AG04449 (cell line): ENCODE data around the gene CARS2.
"Not testable (repeated sequence)": the region's sequence is repeated elsewhere in the genome, so short reads cannot be mapped to it uniquely, and the experiment has no call there.

ENCODE experiments used
- CTCF ChIA-PET: fragments of 350-600 bp; formaldehyde crosslinking; extraction: SDS; loops from one replicate; lab custom pipeline; 2021; ENCODE audit warnings: antibody characterized with exemption; lab: Yijun Ruan, JAX
- POLR2A ChIA-PET: fragments of 400-600, 350-600 bp; formaldehyde crosslinking; extraction: SDS; loops from one replicate; lab custom pipeline; 2020; ENCODE audit warnings: antibody characterized with exemption, inconsistent platforms; lab: Yijun Ruan, JAX
- DNase-seq: peaks from one replicate; pipeline ENCODE4 v3.0.0-alpha.2; 2010; ENCODE audit warnings: low read depth, low spot score
- H3K4me3 ChIP-seq: 2 replicates; pipeline ENCODE4 v1.5.1; 2011; ENCODE audit warnings: low read depth, mild to moderate bottlenecking, control low read depth, low read length
- TF ChIP-seq, protein P1 (sequence below): IDR thresholded peaks from one replicate; pipeline ENCODE4 v1.5.1; 2011; ENCODE audit warnings: mild to moderate bottlenecking, moderate library complexity, low read length, control low read depth, inconsistent platforms; ENCODE audit not compliant: insufficient read depth; ENCODE audit errors: missing control alignments

CARS2 gene

DNA sequence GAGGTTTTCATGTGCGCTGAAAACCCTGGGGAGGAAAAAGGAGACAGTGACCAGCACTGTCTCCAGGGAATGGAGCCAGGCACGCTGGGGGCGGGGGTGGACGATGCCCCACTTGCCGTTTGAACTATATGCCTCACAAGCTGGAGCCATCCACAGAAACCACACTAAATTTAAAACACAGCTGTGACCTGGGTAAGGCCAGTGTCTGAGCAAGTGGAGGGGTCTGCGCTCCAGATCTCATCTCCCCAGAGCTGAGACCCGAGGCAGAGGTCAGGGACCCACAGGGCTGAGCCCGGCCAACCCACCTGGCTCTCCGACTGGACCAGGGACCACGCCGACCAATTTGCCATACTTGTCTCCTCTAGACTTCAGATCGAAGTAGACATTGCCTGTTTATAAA lies 23.2 kb downstream of the CARS2 start:
- no peak overlapping the region for H3K4me3 ChIP-seq
- CTCF ChIA-PET, result interaction anchor here (1.9 kb wide), 1 partner anchor 13 kb away, joined by 6 read pairs; no protein-coding TSS in a partner anchor
- TF ChIP-seq, protein P1, sequence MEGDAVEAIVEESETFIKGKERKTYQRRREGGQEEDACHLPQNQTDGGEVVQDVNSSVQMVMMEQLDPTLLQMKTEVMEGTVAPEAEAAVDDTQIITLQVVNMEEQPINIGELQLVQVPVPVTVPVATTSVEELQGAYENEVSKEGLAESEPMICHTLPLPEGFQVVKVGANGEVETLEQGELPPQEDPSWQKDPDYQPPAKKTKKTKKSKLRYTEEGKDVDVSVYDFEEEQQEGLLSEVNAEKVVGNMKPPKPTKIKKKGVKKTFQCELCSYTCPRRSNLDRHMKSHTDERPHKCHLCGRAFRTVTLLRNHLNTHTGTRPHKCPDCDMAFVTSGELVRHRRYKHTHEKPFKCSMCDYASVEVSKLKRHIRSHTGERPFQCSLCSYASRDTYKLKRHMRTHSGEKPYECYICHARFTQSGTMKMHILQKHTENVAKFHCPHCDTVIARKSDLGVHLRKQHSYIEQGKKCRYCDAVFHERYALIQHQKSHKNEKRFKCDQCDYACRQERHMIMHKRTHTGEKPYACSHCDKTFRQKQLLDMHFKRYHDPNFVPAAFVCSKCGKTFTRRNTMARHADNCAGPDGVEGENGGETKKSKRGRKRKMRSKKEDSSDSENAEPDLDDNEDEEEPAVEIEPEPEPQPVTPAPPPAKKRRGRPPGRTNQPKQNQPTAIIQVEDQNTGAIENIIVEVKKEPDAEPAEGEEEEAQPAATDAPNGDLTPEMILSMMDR, result no peak
- DNase-seq, result no peak
- POLR2A ChIA-PET, result no interaction called here

DNA sequence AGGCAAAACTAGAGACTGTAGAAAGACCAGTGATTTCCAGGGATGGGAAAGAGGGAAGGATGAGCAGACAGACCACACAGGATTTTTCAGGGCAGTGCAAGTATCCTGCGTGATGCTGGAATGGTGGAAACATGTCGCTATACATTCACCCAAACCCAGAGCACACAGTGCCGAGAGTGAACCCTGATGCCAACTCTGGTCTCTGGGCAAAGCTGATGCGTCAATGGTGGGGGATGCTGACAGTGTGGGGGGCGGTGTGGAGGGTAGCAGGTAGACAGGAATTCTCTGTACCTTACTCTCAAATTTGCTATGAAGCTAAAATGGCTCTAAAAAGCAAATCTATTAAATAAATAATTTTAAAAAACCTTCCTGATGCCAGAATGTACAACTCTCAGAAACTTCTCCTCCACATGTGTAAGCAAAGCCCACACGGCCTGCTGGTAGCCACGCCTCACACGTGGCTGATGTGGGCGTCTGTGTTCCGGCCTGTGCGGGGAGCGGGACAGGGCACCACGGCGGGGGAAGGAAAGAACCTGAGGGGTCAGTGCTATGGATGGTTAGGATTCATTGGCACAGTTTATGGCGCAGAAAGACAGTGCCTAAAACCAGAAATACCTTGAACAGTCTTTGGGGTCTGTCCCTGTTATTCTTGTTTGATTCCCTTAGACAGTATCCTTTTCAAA lies 23.9 kb downstream of the CARS2 start:
- DNase-seq, result no peak
- POLR2A ChIA-PET, result no interaction called here
- CTCF ChIA-PET, result interaction anchor here (1.0 to 1.3 kb wide), 6 partner anchors 10 to 227 kb away, joined by 3 to 7 read pairs (median 3); no protein-coding TSS in a partner anchor
- H3K4me3 ChIP-seq, result no peak overlapping the region
- TF ChIP-seq, protein P1, result no peak

DNA sequence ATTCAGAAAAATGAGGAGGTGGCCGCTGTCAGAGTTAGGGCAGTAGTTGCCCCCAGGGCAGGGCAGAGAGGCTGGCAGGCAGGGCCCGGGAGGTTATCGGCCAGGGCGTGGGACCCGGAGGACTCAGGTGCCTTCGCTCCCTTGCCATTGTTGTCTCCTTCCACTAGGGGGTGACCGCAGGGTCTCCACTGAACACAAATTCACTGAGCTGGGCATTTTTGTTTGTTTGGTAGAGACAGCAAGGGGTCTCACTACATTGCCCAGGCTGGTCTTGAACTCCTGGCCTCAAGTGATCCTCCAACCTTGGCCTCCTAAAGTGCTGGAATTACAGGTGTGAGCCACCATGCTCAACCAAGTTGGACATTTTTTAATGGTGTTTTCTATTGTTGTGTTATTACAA lies 25.1 kb downstream of the CARS2 start:
- POLR2A ChIA-PET, result no interaction called here
- H3K4me3 ChIP-seq, result no peak overlapping the region
- DNase-seq, result no peak
- CTCF ChIA-PET, result interaction anchor here (0.8 to 1.2 kb wide), 5 partner anchors 9 to 226 kb away, joined by 3 read pairs; no protein-coding TSS in a partner anchor
- TF ChIP-seq, protein P1, result peak; percentile 51

DNA sequence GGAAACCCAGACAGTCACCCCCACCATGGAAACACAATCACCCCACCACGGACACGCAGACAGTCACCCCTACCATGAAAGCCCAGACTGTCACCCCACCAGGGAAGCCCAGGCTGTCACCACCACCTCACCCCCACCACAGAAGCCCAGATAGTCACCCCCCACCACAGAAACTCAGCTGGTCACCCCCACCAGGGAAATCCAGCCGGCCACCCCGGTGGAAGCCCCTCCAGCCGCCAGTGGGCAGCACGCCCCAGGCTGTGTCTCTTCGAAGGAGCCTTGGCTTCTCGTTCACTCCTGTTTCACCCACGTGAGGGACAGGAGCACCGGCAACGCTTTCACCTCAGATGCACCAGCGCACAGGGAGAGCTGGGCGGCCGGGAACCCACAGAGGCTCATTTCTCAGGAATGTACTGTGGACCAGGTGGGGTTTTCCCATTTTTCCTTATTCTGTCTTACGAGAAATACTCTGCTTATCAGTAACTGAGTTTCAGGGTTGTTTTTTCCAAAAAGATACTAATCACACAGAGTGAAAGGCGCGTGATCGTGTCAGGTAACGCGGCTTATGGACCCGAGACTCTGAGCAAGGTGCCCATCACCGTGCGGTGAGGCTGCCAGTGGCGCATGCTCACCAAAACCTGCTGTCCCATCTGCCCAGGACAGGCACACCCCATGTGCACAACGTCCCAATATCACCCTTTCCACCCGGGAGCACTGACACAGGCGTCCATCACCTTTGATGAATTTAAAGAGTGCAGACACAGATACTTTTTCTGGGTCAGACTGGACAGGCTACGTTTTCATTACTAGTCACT lies 28.0 kb downstream of the CARS2 start:
- ChIA-PET CTCF (no interaction called here), POLR2A (no interaction called here)
- H3K4me3 ChIP-seq, result no peak overlapping the region
- DNase-seq, result no peak
- TF ChIP-seq, protein P1, result no peak

DNA sequence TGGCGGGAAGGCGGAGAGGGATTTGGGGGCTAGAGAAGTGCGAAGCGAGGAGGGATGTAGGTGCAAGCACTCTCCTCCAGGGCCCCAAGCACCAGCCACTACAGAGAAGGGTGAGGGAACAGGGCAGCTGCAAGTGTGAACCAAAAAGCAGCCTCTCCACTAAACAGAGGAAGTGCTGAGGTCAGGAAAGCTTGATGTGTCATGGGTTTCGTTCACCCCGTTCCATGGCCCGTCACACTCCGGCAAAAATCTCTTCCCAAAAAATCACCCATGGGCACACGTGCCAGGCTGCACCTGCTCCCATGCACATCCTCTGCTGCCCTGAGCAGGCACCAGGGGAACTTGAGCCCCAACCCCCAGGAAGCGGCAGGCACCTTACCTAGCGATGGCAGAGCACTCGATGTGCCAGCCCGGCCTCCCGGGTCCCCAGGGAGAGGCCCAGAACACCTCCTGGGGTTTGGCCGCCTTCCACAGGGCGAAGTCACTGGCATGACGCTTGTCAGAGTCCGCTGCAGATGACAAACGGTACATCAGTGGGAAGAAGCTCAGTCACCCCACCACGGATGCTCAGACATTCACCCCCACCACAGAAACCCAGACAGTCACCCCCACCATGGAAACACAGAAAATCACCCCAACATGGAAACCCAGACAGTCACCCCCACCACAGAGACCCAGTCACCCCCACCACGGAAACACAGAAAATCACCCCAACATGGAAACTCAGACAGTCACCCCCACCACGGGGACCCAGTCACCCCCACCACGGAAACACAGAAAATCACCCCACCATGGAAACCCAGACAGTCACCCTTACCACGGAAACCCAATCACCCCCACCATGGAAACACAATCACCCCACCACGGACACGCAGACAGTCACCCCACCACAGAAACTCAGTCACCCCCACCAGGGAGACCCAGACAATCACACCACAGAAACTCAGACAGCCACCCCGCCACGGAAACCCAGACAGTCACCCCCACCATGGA lies 29.0 kb downstream of the CARS2 start:
- TF ChIP-seq, protein P1, result no peak
- CTCF ChIA-PET, result no interaction called here
- POLR2A ChIA-PET, result no interaction called here
- DNase-seq, result no peak
- no peak overlapping the region for H3K4me3 ChIP-seq

DNA sequence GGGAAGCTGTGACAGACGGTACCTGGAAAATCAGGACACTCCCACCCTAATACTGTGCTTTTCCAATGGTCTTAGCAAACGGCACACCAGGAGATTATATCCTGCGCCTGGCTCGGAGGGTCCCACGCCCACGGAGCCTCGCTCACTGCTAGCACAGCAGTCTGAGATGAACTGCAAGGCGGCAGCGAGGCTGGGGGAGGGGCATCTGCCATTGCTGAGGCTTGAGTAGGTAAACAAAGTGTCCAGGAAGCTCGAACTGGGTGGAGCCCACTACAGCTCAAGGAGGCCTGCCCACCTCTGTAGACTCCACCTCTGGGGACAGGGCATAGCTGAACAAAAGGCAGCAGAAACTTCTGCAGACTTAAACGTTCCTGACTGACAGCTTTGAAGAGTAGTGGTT lies 36.1 kb downstream of the CARS2 start:
- DNase-seq, H3K4me3 ChIP-seq, POLR2A ChIA-PET: not testable (repeated sequence)
- CTCF ChIA-PET, result interaction anchor here (0.8 to 1.9 kb wide), 4 partner anchors 9 to 21 kb away, joined by 3 to 6 read pairs (median 3); no protein-coding TSS in a partner anchor
